GM12801 (cell line): ENCODE data around the gene CSMD2.

Experiments used
- TF ChIP-seq, protein P1 (sequence below): IDR thresholded peaks from one replicate; pipeline ENCODE4 v1.5.1; 2011; ENCODE audit warnings: control low read depth; ENCODE audit not compliant: insufficient read length; ENCODE audit errors: extremely low read depth

The CSMD2 gene

DNA sequence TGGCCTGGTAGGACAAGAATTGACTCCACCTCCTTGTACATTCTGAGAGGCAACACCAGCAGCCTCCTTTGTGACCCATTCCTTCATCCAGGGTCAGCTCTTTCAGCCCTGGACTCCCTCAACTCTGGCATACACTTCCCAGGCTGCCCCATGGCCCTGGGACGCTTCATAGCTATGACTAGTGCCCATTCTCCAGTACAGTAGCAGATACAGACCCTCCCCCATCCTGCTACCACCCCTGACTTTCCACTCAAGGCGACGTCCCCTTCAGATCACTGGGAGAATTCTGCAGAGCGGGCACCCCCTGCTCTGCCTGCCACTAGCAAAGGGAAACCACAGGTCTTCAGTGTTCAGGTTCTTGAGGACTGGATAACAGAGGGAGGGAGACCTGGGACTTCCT, 400.9 kb downstream of the CSMD2 start:
- TF ChIP-seq, protein P1, sequence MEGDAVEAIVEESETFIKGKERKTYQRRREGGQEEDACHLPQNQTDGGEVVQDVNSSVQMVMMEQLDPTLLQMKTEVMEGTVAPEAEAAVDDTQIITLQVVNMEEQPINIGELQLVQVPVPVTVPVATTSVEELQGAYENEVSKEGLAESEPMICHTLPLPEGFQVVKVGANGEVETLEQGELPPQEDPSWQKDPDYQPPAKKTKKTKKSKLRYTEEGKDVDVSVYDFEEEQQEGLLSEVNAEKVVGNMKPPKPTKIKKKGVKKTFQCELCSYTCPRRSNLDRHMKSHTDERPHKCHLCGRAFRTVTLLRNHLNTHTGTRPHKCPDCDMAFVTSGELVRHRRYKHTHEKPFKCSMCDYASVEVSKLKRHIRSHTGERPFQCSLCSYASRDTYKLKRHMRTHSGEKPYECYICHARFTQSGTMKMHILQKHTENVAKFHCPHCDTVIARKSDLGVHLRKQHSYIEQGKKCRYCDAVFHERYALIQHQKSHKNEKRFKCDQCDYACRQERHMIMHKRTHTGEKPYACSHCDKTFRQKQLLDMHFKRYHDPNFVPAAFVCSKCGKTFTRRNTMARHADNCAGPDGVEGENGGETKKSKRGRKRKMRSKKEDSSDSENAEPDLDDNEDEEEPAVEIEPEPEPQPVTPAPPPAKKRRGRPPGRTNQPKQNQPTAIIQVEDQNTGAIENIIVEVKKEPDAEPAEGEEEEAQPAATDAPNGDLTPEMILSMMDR, result no peak

DNA sequence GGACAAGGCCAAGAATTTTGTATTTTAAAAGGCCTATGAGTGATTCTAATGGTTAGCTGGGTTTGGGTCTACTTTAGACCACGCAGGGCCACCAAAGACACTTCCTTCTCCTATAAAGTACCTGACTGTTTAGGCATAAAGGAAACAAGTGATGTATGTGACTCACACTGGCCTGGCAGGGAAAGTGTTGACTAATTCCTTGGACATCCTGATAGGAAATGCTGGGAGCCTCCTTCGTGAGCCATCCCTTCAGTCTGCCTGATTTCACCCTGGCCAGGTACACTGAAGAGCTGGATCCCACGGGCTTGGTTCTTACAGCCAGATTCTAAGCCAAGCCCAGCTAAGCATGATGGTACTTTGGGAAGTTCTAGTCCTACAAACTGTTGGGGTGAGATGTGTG, 401.6 kb downstream of the CSMD2 start:
- TF ChIP-seq, protein P1, result no peak

DNA sequence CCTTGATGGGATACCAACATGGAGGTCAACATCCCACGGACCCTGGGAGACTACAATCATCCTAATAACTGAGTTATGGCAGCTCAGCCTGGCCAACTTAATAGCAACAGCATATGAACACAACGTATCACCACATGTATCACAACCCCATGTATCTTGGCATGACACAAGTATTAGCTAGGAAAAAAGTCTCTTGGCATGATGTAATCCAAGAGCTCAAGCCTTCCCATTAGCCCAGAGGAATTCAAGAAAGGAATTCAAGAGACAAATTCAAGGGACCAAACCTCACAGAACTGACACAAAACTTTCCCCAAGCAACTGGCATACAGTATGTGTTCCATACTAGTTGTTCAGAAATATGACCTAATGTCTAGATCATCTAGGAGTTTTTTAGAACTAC, 402.1 kb downstream of the CSMD2 start:
- TF ChIP-seq, protein P1, result no peak

DNA sequence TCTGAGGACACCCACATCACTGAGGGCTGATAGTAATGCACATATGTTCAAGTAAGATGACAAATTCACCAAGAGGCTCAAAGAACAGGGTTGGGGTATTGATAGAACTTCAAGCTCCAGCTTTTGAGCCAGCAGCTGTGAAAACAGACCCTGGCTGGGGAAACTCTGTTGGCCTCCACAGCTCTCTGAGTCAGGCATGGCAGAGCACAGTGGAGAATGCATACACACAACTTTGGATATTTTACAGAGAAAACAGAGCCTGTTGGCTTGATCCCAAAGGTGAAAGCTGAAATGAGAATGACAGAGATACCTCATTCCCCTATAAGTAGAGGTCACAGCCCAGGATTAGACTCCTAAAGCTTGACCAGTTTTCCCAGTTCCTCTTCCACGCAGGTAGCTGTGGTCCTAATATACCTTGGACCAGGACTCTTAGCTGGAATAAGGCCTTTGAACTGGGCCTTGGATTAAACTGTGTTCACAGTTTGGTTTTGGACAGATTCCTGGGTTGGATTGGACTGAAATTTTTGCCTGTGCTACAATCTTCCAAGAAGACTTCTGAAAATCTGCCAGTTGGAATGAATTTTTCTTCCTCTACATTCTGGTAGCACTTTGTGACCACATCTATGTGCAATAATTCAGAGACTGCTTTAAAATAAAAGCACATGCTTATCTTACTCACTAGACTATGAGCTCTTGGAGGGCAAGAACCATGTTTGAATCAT, 402.8 kb downstream of the CSMD2 start:
- TF ChIP-seq, protein P1, result no peak

DNA sequence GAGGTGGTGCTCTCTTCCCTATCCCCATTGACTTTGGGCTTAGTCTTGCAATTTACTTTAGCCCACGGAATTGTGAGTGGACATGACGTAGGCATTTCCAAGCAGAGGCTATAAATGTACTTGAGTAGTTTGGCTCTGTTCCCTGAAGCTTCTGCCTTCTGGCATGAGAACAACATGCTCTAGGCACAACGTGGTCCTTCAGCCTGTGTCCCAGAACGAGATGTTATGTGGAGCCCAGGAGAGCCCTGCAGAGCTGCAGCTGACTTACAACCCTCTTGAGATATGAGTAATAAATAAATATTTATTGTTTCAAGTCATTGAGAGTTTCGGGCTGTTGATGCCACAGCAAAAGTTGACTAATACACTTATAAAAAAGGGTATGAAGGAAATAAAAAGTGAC, 406.3 kb downstream of the CSMD2 start:
- TF ChIP-seq, protein P1, result no peak

DNA sequence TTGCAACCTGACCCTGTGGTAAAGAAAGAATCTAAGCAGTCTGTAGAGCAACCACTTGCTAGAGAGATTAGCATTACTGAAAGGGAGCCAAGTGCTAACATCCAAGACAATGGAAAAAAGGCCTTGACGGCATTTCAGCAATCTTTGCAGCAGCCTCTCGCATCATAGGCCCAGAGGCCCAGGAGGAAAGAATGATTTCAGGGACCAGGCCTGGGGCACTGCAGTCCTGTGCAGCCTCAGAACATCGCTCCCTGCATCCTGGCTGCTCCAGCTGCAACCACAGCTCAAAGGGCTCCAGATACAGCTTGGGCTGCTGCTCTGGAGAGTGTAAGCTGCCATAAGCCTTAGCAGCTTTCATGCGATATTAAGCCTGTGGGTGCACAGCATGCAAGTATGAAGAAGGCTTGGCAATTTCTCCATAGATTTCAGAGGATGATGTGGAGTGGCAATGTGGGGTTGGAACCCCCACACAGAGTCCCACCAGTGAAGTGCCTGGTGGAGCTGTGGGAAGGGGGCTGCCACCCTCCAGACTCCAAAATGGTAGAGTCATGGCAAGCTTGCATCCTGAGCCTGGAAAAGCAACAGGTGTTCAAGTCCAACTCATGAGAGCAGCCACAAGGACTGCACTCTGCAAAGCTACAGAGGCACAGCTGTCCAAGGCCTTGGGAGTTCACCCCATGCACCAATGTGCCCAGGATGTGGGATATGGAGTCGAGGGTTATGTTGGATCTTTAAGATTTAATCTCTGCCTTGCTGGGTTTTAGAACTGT, 411.8 kb downstream of the CSMD2 start:
- TF ChIP-seq, protein P1, result no peak

DNA sequence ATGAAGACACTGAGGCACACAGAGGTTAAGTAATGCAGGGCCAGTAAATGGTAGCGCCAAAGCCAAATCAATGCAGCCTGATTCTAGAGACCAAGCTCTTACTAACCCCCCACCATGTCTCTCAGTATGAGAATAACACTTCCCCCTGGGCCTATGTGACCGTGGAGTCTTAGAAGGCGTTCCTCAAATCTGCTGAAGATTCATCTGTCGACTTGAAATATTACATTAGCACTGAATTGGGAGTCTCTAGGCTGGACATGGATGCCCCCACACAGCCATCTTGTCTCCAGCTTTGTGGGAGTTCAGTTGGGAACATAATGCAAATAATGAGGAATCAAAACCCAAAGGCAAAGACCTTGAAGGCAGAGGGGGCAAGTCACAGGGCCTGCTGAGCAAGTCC, 419.1 kb downstream of the CSMD2 start:
- TF ChIP-seq, protein P1, result no peak
